GM18868 (cell line): ENCODE results near the gene LYPLA2.
A peak's percentile ranks its signal among the peaks of the same experiment; 100 is the strongest.
"Not testable (repeated sequence)": the region's sequence is repeated elsewhere in the genome, so short reads cannot be mapped to it uniquely, and the experiment has no call there.

Experiments used
- ATAC-seq: cut with Tn5 transposase; IDR thresholded peaks from one replicate; pipeline ENCODE4 v1.9.1; 2021; ENCODE audit warnings: mild to moderate bottlenecking, moderate library complexity; ENCODE audit not compliant: unreplicated experiment

Gene LYPLA2

GRCh38 chr1:23777979-23778814 lies 12.7 kb upstream of the LYPLA2 start, which contains the start of gene PITHD1:
Gene PITHD1 (plus strand): TSS chr1:23778418. CDS start chr1:23778516, 98 bp downstream.
- peak; percentile 64 for ATAC-seq

GRCh38 chr1:23779826-23780371 lies 11.0 kb upstream of the LYPLA2 start:
- ATAC-seq, result no peak

DNA sequence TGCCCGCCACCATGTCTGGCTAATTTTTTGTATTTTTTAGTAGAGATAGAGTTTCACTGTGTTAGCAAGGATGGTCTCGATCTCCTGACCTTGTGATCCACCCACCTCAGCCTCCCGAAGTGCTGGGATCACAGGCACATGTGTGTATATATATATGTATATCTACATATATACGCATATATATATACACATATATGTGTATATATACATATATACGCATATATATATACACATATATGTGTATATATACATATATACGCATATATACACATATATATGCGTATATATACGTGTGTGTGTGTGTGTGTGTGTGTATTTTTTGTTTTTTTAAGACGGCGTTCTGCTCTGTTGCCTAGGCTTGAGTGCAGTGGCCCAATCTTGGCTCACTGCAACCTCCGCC lies 7.8 kb upstream of the LYPLA2 start:
- not testable (repeated sequence) for ATAC-seq

- no peak for ATAC-seq
Measured at GRCh38 chr1:23784846-23785245, 6.1 kb upstream of the LYPLA2 start.

- no peak for ATAC-seq
Measured at GRCh38 chr1:23787701-23788100, 3.2 kb upstream of the LYPLA2 start.

DNA sequence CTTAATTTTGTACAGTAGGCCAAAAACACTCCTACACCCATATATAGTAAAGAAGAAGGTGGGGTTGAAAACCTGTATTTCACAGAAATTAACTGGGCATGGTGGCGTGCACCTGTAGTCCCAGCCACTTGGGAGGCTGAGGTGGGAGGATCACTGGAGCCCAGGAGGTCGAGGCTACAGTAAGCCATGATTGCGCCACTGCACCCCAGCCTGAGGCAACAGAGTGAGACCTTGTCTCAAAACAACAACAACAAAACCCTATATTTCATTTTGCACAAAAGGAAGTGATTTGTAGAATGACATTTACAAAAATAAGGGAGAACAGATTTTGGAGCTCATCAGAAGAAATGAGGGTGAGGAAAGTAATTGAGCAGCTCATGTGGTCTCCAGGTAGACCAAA lies 2.2 kb upstream of the LYPLA2 start:
- no peak for ATAC-seq

DNA sequence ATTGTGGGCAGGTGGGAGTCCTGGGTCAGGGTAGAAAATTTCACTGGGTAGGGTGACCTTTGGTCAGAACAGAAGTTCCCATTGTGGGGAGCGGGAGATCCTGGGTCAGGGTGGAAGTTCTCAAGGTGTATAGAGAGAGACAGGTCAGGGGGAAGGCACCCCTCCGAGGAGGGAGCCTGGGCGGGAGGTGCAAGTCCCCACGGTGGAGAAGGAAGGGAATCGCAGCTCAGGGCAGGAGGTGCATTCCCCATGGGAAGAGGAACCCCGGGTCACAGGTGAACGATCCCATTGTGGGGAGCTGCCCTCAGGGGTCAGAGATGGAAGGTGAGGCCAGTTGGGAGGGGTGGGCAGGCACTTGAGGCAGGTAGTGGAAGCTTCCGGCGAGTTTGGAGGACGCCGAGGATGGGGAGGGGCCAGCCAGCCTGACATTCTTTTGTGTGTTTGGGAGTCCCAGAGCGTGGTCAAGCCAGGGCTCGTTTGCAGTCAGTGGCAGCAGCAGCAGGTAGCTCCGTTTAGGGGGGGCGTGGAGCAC lies 637 bp downstream of the LYPLA2 start:
- ATAC-seq, result no peak

DNA sequence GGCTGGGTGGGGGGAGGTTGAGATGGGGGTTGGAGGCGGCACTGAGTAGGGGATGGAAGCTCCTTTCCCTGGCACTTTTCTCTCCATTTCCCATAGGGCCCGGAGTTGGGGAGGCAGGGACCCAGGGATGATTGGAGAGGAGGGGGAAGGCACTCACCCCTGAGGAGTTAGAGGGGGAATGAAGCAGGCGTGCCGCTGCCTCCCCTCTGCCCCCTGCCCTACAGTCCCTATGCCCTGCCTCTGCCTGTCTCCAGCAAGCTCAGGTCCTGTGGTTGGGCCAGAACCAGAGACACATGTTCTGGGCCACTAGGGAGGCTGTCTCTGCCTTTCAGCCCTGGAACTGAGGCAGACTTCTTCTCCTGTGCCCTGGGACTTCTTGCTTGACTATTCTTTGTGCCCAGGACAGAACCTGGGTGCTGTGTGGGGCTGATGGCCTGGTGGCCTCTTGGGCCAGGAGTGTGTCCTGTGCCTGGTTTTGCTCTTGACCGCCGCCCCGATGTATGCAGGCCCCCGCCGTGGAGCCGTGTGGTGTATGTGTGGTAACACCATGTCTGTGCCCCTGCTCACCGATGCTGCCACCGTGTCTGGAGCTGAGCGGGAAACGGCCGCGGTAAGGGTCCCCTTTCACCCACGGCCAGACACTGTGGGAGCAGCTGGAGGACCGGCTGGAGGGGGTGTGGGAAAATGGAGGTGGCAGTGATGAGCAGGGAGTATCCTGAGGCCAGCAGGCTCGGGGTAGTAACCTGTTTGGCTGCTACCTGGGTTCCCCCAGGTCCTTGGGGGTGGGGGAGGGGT lies 1.4 kb downstream of the LYPLA2 start:
- no peak for ATAC-seq

- ATAC-seq, result no peak
Measured at GRCh38 chr1:23793018-23793781, 2.3 kb downstream of the LYPLA2 start.

GRCh38 chr1:23793861-23794731 lies 3.2 kb downstream of the LYPLA2 start:
- ATAC-seq, result no peak

GRCh38 chr1:23794732-23795182 lies 3.8 kb downstream of the LYPLA2 start:
- ATAC-seq, result not testable (repeated sequence)

DNA sequence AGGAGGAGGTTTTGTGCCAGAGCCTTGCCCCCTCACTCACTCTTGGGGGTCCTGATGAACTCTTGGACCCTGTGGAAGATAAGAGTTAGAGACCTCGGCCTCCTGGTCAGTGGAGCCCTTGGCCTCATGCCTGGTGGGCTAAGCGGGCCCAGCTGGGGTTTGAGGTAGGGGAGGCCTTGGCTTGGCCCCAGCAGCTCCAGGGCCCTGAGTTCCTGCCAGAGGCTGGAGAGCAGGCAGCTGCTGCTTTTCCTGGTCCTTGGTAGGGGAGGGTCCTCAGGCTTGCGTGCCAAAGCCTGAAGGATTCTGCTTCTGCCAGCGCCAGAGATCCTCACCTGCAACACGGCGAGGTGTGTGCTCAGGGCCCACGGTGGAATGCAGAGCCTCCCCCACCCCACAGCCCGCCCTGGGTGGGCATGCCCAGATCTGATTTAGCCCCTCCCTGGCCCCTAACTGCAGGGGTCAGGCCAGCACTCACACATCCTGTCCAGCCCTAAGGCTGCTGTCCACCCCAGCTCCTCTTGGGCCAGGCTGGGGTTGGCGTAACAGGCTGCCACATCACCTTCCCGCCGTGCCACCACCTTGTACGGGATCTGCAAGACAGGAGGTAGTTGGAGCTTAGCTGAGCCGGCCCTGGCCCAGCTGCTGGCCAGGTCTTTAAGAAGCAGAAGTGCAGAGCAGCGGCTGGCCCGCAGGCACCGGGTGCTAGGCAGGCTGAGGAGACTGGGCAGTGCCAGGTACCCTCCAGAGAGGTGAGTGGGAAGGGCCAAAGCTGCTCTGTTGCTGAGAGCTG lies 4.9 kb downstream of the LYPLA2 start:
- no peak for ATAC-seq

- no peak for ATAC-seq
Measured at GRCh38 chr1:23796466-23797271, 5.7 kb downstream of the LYPLA2 start.

DNA sequence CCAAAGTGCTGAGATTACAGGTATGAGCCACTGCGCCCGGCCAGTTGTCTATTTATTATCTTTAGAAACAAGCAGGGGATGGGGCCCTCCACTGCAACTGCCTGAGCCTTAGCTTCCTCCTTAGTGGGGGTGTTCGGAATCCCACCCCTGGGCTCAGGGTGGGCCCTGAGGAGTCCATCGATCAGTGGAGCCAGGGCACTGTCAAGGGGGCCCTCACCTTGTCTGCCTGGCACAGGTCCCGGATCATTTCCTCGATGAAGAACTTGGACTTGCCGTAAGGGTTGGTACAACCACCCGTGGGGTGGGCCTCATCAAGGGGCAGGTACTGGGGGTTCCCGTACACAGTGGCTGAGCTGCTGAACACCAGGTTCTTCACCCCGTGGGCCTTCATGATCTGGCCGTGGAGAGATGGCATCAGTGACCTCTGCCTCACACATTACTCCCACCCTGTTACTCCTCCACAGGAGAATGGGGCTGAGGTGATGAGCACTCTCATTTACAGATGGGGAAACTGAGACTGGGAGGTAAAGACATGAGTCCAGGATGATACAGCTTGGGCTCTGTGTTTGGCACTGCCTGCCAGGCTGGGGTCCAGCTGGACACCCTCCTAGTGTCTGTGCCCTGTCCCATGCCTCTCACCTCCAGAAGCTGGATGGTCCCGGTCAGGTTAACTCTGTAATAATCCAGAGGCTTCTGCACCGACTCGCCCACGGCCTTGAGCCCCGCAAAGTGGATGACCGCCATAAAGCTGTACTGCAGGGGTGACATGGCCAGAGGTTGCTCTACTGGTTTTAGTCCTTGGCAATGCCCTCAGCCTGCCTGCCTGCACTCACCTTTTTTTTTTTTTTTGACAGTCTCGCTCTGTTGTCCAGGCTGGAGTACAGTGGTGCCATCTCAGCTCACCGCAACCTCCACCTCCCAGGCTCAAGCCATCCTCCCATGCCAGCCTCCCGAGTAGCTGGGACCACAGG lies 6.8 kb downstream of the LYPLA2 start:
- no peak for ATAC-seq

GRCh38 chr1:23798662-23799142 lies 7.8 kb downstream of the LYPLA2 start:
- no peak for ATAC-seq

DNA sequence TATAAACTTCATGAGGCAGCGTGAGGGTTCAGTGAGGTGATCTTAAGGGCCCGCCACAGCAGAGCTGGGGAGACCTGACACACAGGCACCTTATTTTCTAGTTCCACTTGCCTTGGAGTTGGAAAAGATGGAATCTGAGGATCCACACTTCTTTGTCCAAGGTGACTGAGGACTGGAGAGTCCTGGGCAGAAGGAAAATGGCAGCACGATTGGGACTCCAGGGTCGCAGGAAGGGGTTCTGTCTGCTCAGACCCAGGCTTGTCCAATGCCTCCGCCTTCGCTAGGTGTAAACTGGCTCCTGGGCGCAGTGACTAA lies 8.3 kb downstream of the LYPLA2 start:
- ATAC-seq, result no peak
